ENCODE measurements around the gene CACNA1D. TPM values are rescaled to one million over a fixed set of nuclear protein-coding genes. Genes with fewer than 3 reads are reported as not detected.

CACNA1D gene
- total RNA-seq, 3 donors from 2014 or later, result 0.96 to 50.3 (median 32.1) TPM

- DNase-seq (ENCODE audit: low spot score in 2 of 2), result no peak
- no peaks in the 10 kb centered on the region for H3K36me3 ChIP-seq
- H3K27me3 ChIP-seq, result no peaks in the 10 kb centered on the region
- no peaks in the 10 kb centered on the region for H3K4me1 ChIP-seq
- no peaks in the 10 kb centered on the region for H3K9me3 ChIP-seq
- TF ChIP-seq POLR2A (IDR thresholded peaks at IDR 0.05) (no peak), CTCF (IDR thresholded peaks at IDR 0.05) (no peak), POLR2AphosphoS5 (IDR thresholded peaks at IDR 0.05) (no peak)
- no peak overlapping the region for H3K27ac ChIP-seq
- H3K4me3 ChIP-seq, result no peak overlapping the region
- intact Hi-C loops (cut with DNase I; ENCODE audit: low total_unique reads), result no loop called here
Measured at GRCh38 chr3:53753518-53754183, 259.2 kb downstream of the CACNA1D start.

GRCh38 chr3:53754325-53754724 lies 259.9 kb downstream of the CACNA1D start:
- TF ChIP-seq POLR2AphosphoS5 (IDR thresholded peaks at IDR 0.05) (no peak), CTCF (IDR thresholded peaks at IDR 0.05) (no peak), POLR2A (IDR thresholded peaks at IDR 0.05) (no peak)
- no peak for DNase-seq (ENCODE audit: low spot score in 2 of 2)
- no peaks in the 10 kb centered on the region for H3K36me3 ChIP-seq
- H3K9me3 ChIP-seq, result no peaks in the 10 kb centered on the region
- intact Hi-C loops (cut with DNase I; ENCODE audit: low total_unique reads), result no loop called here
- no peaks in the 10 kb centered on the region for H3K27me3 ChIP-seq
- no peak overlapping the region for H3K4me3 ChIP-seq
- H3K4me1 ChIP-seq, result no peaks in the 10 kb centered on the region
- no peak overlapping the region for H3K27ac ChIP-seq

GRCh38 chr3:53758846-53759245 lies 264.4 kb downstream of the CACNA1D start:
- Histone ChIP-seq H3K27me3 (no peaks in the 10 kb centered on the region), H3K4me1 (no peaks in the 10 kb centered on the region), H3K27ac (no peak overlapping the region), H3K9me3 (no peaks in the 10 kb centered on the region), H3K36me3 (no peaks in the 10 kb centered on the region), H3K4me3 (no peak overlapping the region)
- no peak for DNase-seq (ENCODE audit: low spot score in 2 of 2)
- TF ChIP-seq CTCF (IDR thresholded peaks at IDR 0.05), result no peak
- TF ChIP-seq POLR2AphosphoS5 (IDR thresholded peaks at IDR 0.05), result no peak
- no peak for TF ChIP-seq POLR2A (IDR thresholded peaks at IDR 0.05)
- intact Hi-C loops (cut with DNase I; ENCODE audit: low total_unique reads), result no loop called here

- H3K27me3 ChIP-seq, result no peaks in the 10 kb centered on the region
- H3K9me3 ChIP-seq, result no peaks in the 10 kb centered on the region
- no peak overlapping the region for H3K4me3 ChIP-seq
- no peaks in the 10 kb centered on the region for H3K4me1 ChIP-seq
- DNase-seq (ENCODE audit: low spot score in 2 of 2), result no peak
- TF ChIP-seq POLR2A (IDR thresholded peaks at IDR 0.05) (no peak), POLR2AphosphoS5 (IDR thresholded peaks at IDR 0.05) (no peak), CTCF (IDR thresholded peaks at IDR 0.05) (no peak)
- H3K36me3 ChIP-seq, result no peaks in the 10 kb centered on the region
- intact Hi-C loops (cut with DNase I; ENCODE audit: low total_unique reads), result no loop called here
- no peak overlapping the region for H3K27ac ChIP-seq
Measured at GRCh38 chr3:53763353-53763752, 268.9 kb downstream of the CACNA1D start.

- TF ChIP-seq POLR2A (IDR thresholded peaks at IDR 0.05) (no peak), CTCF (IDR thresholded peaks at IDR 0.05) (no peak), POLR2AphosphoS5 (IDR thresholded peaks at IDR 0.05) (no peak)
- no peak overlapping the region for H3K4me3 ChIP-seq
- H3K9me3 ChIP-seq, result no peaks in the 10 kb centered on the region
- no peak for DNase-seq (ENCODE audit: low spot score in 2 of 2)
- H3K4me1 ChIP-seq, result no peaks in the 10 kb centered on the region
- intact Hi-C loops (cut with DNase I; ENCODE audit: low total_unique reads), result no loop called here
- no peaks in the 10 kb centered on the region for H3K27me3 ChIP-seq
- no peaks in the 10 kb centered on the region for H3K36me3 ChIP-seq
- H3K27ac ChIP-seq, result no peak overlapping the region
Measured at GRCh38 chr3:53764026-53764775, 269.8 kb downstream of the CACNA1D start.
